Stimulated activated CD4-positive, alpha-beta T cell treated with anti-CD3 and anti-CD28 coated beads, Interleukin-1b, Interleukin-23, amount 100 ng/mL, for 4 hours (primary cell): ENCODE results near the gene IL1RN.

Source experiments
- DNase-seq, 2 donors: peaks; one replicate each; pipeline ENCODE4 v3.0.0-alpha.2; 2020; ENCODE audit warnings: low read depth in 2 of 2

The IL1RN gene

GRCh38 chr2:113173542-113174375, 46.4 kb downstream of the IL1RN start, which contains the start of gene PSD4:
Gene PSD4, plus strand, starts transcription at chr2:113173971. Its CDS starts 8,486 bp downstream, at chr2:113182457.
- peak; percentile 66 to 71 for DNase-seq

GRCh38 chr2:113174376-113174750, 47.0 kb downstream of the IL1RN start:
- DNase-seq = no peak

- DNase-seq = no peak
These were observed 47.7 kb downstream of the IL1RN start for GRCh38 chr2:113175042-113175628.

- DNase-seq = no peak
These were observed 48.6 kb downstream of the IL1RN start for GRCh38 chr2:113175736-113176695.

- no peak for DNase-seq
These were observed 49.4 kb downstream of the IL1RN start for GRCh38 chr2:113176696-113177355.

- no peak for DNase-seq
These were observed 50.8 kb downstream of the IL1RN start for GRCh38 chr2:113178069-113178746.

GRCh38 chr2:113178891-113179290, 51.5 kb downstream of the IL1RN start:
- no peak for DNase-seq

GRCh38 chr2:113179446-113180045, 52.1 kb downstream of the IL1RN start:
- no peak for DNase-seq

GRCh38 chr2:113180131-113180946, 52.9 kb downstream of the IL1RN start:
- no peak for DNase-seq

- DNase-seq = no peak
These were observed 54.1 kb downstream of the IL1RN start for GRCh38 chr2:113181258-113182051.

- no peak for DNase-seq
These were observed 55.3 kb downstream of the IL1RN start for GRCh38 chr2:113182471-113183260.

GRCh38 chr2:113183264-113183663, 55.9 kb downstream of the IL1RN start:
- DNase-seq = no peak
